ENCODE measurements around the gene CSNK2A1.

The CSNK2A1 gene

GRCh38 chr20:445514-446336 is 97.9 kb downstream of the CSNK2A1 start:
- DNase-seq, result no peak

GRCh38 chr20:444862-445426 is 98.6 kb downstream of the CSNK2A1 start:
- no peak for DNase-seq

- no peak for DNase-seq
Observed at GRCh38 chr20:444117-444516, 99.5 kb downstream of the CSNK2A1 start.

- no peak for DNase-seq
Observed at GRCh38 chr20:443223-443775, 100.3 kb downstream of the CSNK2A1 start.

GRCh38 chr20:440636-441035 is 103.0 kb downstream of the CSNK2A1 start:
- DNase-seq, result no peak

GRCh38 chr20:440148-440547 is 103.4 kb downstream of the CSNK2A1 start:
- DNase-seq, result no peak

- DNase-seq, result no peak
Observed at GRCh38 chr20:438571-439469, 104.8 kb downstream of the CSNK2A1 start.

GRCh38 chr20:437787-438486 is 105.7 kb downstream of the CSNK2A1 start:
- DNase-seq, result no peak

GRCh38 chr20:436476-436875 is 107.1 kb downstream of the CSNK2A1 start:
- no peak for DNase-seq

GRCh38 chr20:435558-435957 is 108.0 kb downstream of the CSNK2A1 start:
- DNase-seq, result no peak

GRCh38 chr20:434661-435419 is 108.8 kb downstream of the CSNK2A1 start:
- no peak for DNase-seq

GRCh38 chr20:434221-434620 is 109.4 kb downstream of the CSNK2A1 start:
- no peak for DNase-seq

- no peak for DNase-seq
Observed at GRCh38 chr20:433300-433975, 110.2 kb downstream of the CSNK2A1 start.

- no peak for DNase-seq
Observed at GRCh38 chr20:432677-433299, 110.8 kb downstream of the CSNK2A1 start.

- DNase-seq, result no peak
Observed at GRCh38 chr20:432208-432607, 111.4 kb downstream of the CSNK2A1 start.

- DNase-seq, result peak; percentile 50
Observed at GRCh38 chr20:431012-431904, 112.3 kb downstream of the CSNK2A1 start.

- no peak for DNase-seq
Observed at GRCh38 chr20:430091-430999, 113.2 kb downstream of the CSNK2A1 start.

- no peak for DNase-seq
Observed at GRCh38 chr20:428658-429200, 114.9 kb downstream of the CSNK2A1 start.
